Nephron progenitor cell (in vitro differentiated cells): ENCODE data around the gene MYT1.

Experiments
- DNase-seq: peaks from one replicate; pipeline ENCODE4 v3.0.0; 2021
- H3K27ac Mint-ChIP-seq: 2 replicates; pipeline ENCODE4 v1.8.0; 2021; ENCODE audit warnings: mild to moderate bottlenecking, moderate library complexity, mixed read lengths
- H3K27me3 Mint-ChIP-seq: 2 replicates; pipeline ENCODE4 v1.8.0; 2021; ENCODE audit warnings: mild to moderate bottlenecking, low read depth, mixed read lengths; ENCODE audit not compliant: poor library complexity
- H3K36me3 Mint-ChIP-seq: 2 replicates; pipeline ENCODE4 v1.8.0; 2021; ENCODE audit warnings: low read depth, mixed read lengths
- H3K4me1 Mint-ChIP-seq: 2 replicates; pipeline ENCODE4 v1.8.0; 2021; ENCODE audit warnings: mixed read lengths
- H3K4me3 Mint-ChIP-seq: 2 replicates; pipeline ENCODE4 v1.8.0; 2021; ENCODE audit warnings: mild to moderate bottlenecking, moderate library complexity, mixed read lengths
- H3K9me3 Mint-ChIP-seq: 2 replicates; pipeline ENCODE4 v1.8.0; 2021; ENCODE audit warnings: mild to moderate bottlenecking, moderate library complexity, mixed read lengths
- CTCF ChIP-seq: fragments of 200-600 bp; sonication (generic); IDR thresholded peaks from 2 replicates; pipeline ENCODE4 v1.5.0; 2021; ENCODE audit warnings: antibody characterized with exemption

The MYT1 gene

GRCh38 chr20:64211874-64212658 lies 47.8 kb downstream of the MYT1 start:
- Mint-ChIP-seq H3K27me3 (peaks cover 11% of the 10 kb centered on the region), H3K27ac (no peak overlapping the region), H3K36me3 (no peaks in the 10 kb centered on the region), H3K4me3 (no peak overlapping the region), H3K9me3 (no peaks in the 10 kb centered on the region), H3K4me1 (peaks cover 27% of the 10 kb centered on the region)
- TF ChIP-seq CTCF, result no peak
- DNase-seq, result no peak

GRCh38 chr20:64212755-64213154 lies 48.5 kb downstream of the MYT1 start:
- peaks cover 15% of the 10 kb centered on the region for H3K27me3 Mint-ChIP-seq

GRCh38 chr20:64214113-64214512 lies 49.9 kb downstream of the MYT1 start:
- DNase-seq, result no peak
- Mint-ChIP-seq H3K4me1 (peaks cover 27% of the 10 kb centered on the region), H3K27ac (no peak overlapping the region), H3K36me3 (no peaks in the 10 kb centered on the region), H3K4me3 (no peak overlapping the region), H3K9me3 (no peaks in the 10 kb centered on the region), H3K27me3 (peaks cover 24% of the 10 kb centered on the region)
- no peak for TF ChIP-seq CTCF

More at GRCh38 chr20:64212755-64213154, 48.5 kb downstream of the MYT1 start:
- Mint-ChIP-seq H3K4me1 (peaks cover 27% of the 10 kb centered on the region), H3K27ac (peak overlapping the region; percentile 71), H3K4me3 (no peak overlapping the region), H3K36me3 (no peaks in the 10 kb centered on the region), H3K9me3 (no peaks in the 10 kb centered on the region)
- DNase-seq, result no peak
- no peak for TF ChIP-seq CTCF

- no peaks in the 10 kb centered on the region for H3K36me3 Mint-ChIP-seq
- no peak overlapping the region for H3K27ac Mint-ChIP-seq
- H3K9me3 Mint-ChIP-seq, result no peaks in the 10 kb centered on the region
- peaks cover 25% of the 10 kb centered on the region for H3K27me3 Mint-ChIP-seq
- H3K4me1 Mint-ChIP-seq, result peaks cover 33% of the 10 kb centered on the region
- H3K4me3 Mint-ChIP-seq, result no peak overlapping the region
- TF ChIP-seq CTCF, result no peak
- no peak for DNase-seq
These were observed 50.7 kb downstream of the MYT1 start for GRCh38 chr20:64214952-64215351.

GRCh38 chr20:64216036-64216435 lies 51.8 kb downstream of the MYT1 start:
- H3K4me1 Mint-ChIP-seq, result peaks cover 35% of the 10 kb centered on the region
- H3K9me3 Mint-ChIP-seq, result no peaks in the 10 kb centered on the region
- no peak for TF ChIP-seq CTCF
- no peak overlapping the region for H3K27ac Mint-ChIP-seq
- H3K27me3 Mint-ChIP-seq, result peaks cover 25% of the 10 kb centered on the region
- no peak for DNase-seq
- H3K36me3 Mint-ChIP-seq, result no peaks in the 10 kb centered on the region
- no peak overlapping the region for H3K4me3 Mint-ChIP-seq

GRCh38 chr20:64216910-64217309 lies 52.7 kb downstream of the MYT1 start:
- Mint-ChIP-seq H3K9me3 (no peaks in the 10 kb centered on the region), H3K27me3 (peaks cover 25% of the 10 kb centered on the region), H3K4me3 (no peak overlapping the region), H3K4me1 (peaks cover 36% of the 10 kb centered on the region), H3K27ac (no peak overlapping the region), H3K36me3 (no peaks in the 10 kb centered on the region)
- no peak for TF ChIP-seq CTCF
- no peak for DNase-seq
